ENCODE measurements around the gene PDZK1IP1.
"Not testable (repeated sequence)": the region's sequence is repeated elsewhere in the genome, so short reads cannot be mapped to it uniquely, and the experiment has no call there.

Gene PDZK1IP1

GRCh38 chr1:47179988-47180563 is 9.8 kb downstream of the PDZK1IP1 start:
- DNase-seq: no peak

GRCh38 chr1:47179017-47179987 is 10.5 kb downstream of the PDZK1IP1 start:
- peak; percentile 81 for DNase-seq

GRCh38 chr1:47178654-47179016 is 11.2 kb downstream of the PDZK1IP1 start:
- no peak for DNase-seq

GRCh38 chr1:47178020-47178419 is 11.8 kb downstream of the PDZK1IP1 start:
- no peak for DNase-seq

- DNase-seq: peak; percentile 29
Measured at GRCh38 chr1:47175227-47175934, 14.5 kb downstream of the PDZK1IP1 start.

- no peak for DNase-seq
Measured at GRCh38 chr1:47174656-47175020, 15.2 kb downstream of the PDZK1IP1 start.

GRCh38 chr1:47172782-47173181 is 17.1 kb downstream of the PDZK1IP1 start:
- DNase-seq: no peak

- DNase-seq: no peak
Measured at GRCh38 chr1:47164552-47164951, 25.3 kb downstream of the PDZK1IP1 start.

GRCh38 chr1:47161298-47162040 is 28.4 kb downstream of the PDZK1IP1 start:
- no peak for DNase-seq

GRCh38 chr1:47160716-47161115 is 29.1 kb downstream of the PDZK1IP1 start:
- no peak for DNase-seq

GRCh38 chr1:47157957-47158356 is 31.9 kb downstream of the PDZK1IP1 start:
- not testable (repeated sequence) for DNase-seq

GRCh38 chr1:47156457-47156856 is 33.4 kb downstream of the PDZK1IP1 start:
- DNase-seq: not testable (repeated sequence)

GRCh38 chr1:47149162-47149561 is 40.7 kb downstream of the PDZK1IP1 start:
- DNase-seq: peak; percentile 41

- DNase-seq: no peak
Measured at GRCh38 chr1:47147047-47147785, 42.6 kb downstream of the PDZK1IP1 start.

GRCh38 chr1:47146495-47146894 is 43.3 kb downstream of the PDZK1IP1 start:
- DNase-seq: not testable (repeated sequence)

GRCh38 chr1:47143654-47144053 is 46.2 kb downstream of the PDZK1IP1 start:
- DNase-seq: not testable (repeated sequence)

GRCh38 chr1:47140358-47140757 is 49.5 kb downstream of the PDZK1IP1 start:
- DNase-seq: not testable (repeated sequence)

- no peak for DNase-seq
Measured at GRCh38 chr1:47137925-47138615, 51.8 kb downstream of the PDZK1IP1 start.

- no peak for DNase-seq
Measured at GRCh38 chr1:47137198-47137597, 52.6 kb downstream of the PDZK1IP1 start, which contains the start of gene CYP4A22. Gene CYP4A22 (plus strand): TSS chr1:47137441. CDS start chr1:47137486, 45 bp downstream.

All from NCI-H2171 (cell line).